GM18499 (cell line): ENCODE measurements around the gene AFAP1L1.
"Not testable (repeated sequence)": the region's sequence is repeated elsewhere in the genome, so short reads cannot be mapped to it uniquely, and the experiment has no call there.

Source experiments
- ATAC-seq: cut with Tn5 transposase; IDR thresholded peaks from one replicate; pipeline ENCODE4 v1.9.1; 2021; ENCODE audit warnings: moderate number of reproducible peaks; ENCODE audit not compliant: insufficient read depth, unreplicated experiment

Gene AFAP1L1

GRCh38 chr5:149260761-149261160, 10.9 kb upstream of the AFAP1L1 start:
- ATAC-seq: no peak

GRCh38 chr5:149261246-149261645, 10.4 kb upstream of the AFAP1L1 start:
- ATAC-seq: no peak

GRCh38 chr5:149262315-149262714, 9.3 kb upstream of the AFAP1L1 start:
- ATAC-seq: no peak

- no peak for ATAC-seq
Measured at GRCh38 chr5:149264439-149265067, 7.1 kb upstream of the AFAP1L1 start.

- no peak for ATAC-seq
Measured at GRCh38 chr5:149265068-149265465, 6.6 kb upstream of the AFAP1L1 start.

GRCh38 chr5:149265597-149265996, 6.1 kb upstream of the AFAP1L1 start:
- no peak for ATAC-seq

- ATAC-seq: no peak
Measured at GRCh38 chr5:149267241-149267973, 4.3 kb upstream of the AFAP1L1 start.

GRCh38 chr5:149268928-149269557, 2.6 kb upstream of the AFAP1L1 start:
- ATAC-seq: no peak

- ATAC-seq: no peak
Measured at GRCh38 chr5:149271195-149271715, 404 bp upstream of the AFAP1L1 start.

- ATAC-seq: not testable (repeated sequence)
Measured at GRCh38 chr5:149272781-149273180, 1.1 kb downstream of the AFAP1L1 start.

- ATAC-seq: no peak
Measured at GRCh38 chr5:149273237-149273636, 1.6 kb downstream of the AFAP1L1 start.

GRCh38 chr5:149273950-149274349, 2.3 kb downstream of the AFAP1L1 start:
- ATAC-seq: no peak

GRCh38 chr5:149274939-149275338, 3.3 kb downstream of the AFAP1L1 start:
- no peak for ATAC-seq

GRCh38 chr5:149277801-149278200, 6.1 kb downstream of the AFAP1L1 start:
- ATAC-seq: no peak

GRCh38 chr5:149278451-149279210, 7.0 kb downstream of the AFAP1L1 start:
- ATAC-seq: no peak

- no peak for ATAC-seq
Measured at GRCh38 chr5:149279661-149280060, 8.0 kb downstream of the AFAP1L1 start.

GRCh38 chr5:149280124-149280523, 8.5 kb downstream of the AFAP1L1 start:
- ATAC-seq: no peak

GRCh38 chr5:149280802-149281201, 9.1 kb downstream of the AFAP1L1 start:
- no peak for ATAC-seq

- ATAC-seq: no peak
Measured at GRCh38 chr5:149282027-149282965, 10.6 kb downstream of the AFAP1L1 start.

GRCh38 chr5:149282966-149283332, 11.3 kb downstream of the AFAP1L1 start:
- ATAC-seq: no peak
